ENCODE data around the gene PRKCE.

GRCh38 chr2:46171996-46172546 lies 520.6 kb downstream of the PRKCE start:
- TF ChIP-seq, protein P1, sequence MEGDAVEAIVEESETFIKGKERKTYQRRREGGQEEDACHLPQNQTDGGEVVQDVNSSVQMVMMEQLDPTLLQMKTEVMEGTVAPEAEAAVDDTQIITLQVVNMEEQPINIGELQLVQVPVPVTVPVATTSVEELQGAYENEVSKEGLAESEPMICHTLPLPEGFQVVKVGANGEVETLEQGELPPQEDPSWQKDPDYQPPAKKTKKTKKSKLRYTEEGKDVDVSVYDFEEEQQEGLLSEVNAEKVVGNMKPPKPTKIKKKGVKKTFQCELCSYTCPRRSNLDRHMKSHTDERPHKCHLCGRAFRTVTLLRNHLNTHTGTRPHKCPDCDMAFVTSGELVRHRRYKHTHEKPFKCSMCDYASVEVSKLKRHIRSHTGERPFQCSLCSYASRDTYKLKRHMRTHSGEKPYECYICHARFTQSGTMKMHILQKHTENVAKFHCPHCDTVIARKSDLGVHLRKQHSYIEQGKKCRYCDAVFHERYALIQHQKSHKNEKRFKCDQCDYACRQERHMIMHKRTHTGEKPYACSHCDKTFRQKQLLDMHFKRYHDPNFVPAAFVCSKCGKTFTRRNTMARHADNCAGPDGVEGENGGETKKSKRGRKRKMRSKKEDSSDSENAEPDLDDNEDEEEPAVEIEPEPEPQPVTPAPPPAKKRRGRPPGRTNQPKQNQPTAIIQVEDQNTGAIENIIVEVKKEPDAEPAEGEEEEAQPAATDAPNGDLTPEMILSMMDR (IDR thresholded peaks at IDR 0.05), result no peak
- no peak for TF ChIP-seq POLR2A (IDR thresholded peaks at IDR 0.05)
